KMS-11 (cell line): ENCODE results near the gene ARR3.

ENCODE experiments used
- H2AFZ ChIP-seq: fragments of 200-600 bp; sonication (generic); 2 replicates; pipeline ENCODE4 v1.6.1; 2016; ENCODE audit warnings: antibody characterized with exemption, mixed run types, low read depth
- H3K27ac ChIP-seq: fragments of 200-600 bp; sonication (generic); 2 replicates; pipeline ENCODE4 v1.6.1; 2016; ENCODE audit warnings: mild to moderate bottlenecking, mixed run types
- H3K27me3 ChIP-seq: fragments of 200-600 bp; sonication (generic); 2 replicates; pipeline ENCODE4 v1.6.1; 2017; ENCODE audit warnings: mild to moderate bottlenecking, low read depth, mixed run types, moderate library complexity; ENCODE audit not compliant: insufficient read depth
- H3K36me3 ChIP-seq: fragments of 200-600 bp; sonication (generic); 2 replicates; pipeline ENCODE4 v1.6.1; 2017; ENCODE audit warnings: mild to moderate bottlenecking, mixed run types; ENCODE audit not compliant: insufficient read depth
- H3K4me1 ChIP-seq: fragments of 200-600 bp; sonication (generic); 2 replicates; pipeline ENCODE4 v1.6.1; 2016; ENCODE audit warnings: mild to moderate bottlenecking, low read depth, mixed run types; ENCODE audit not compliant: poor library complexity, severe bottlenecking
- H3K4me2 ChIP-seq: fragments of 200-600 bp; sonication (generic); 2 replicates; pipeline ENCODE4 v1.7.0; 2016; ENCODE audit warnings: mild to moderate bottlenecking, mixed run types
- H3K4me3 ChIP-seq: fragments of 200-600 bp; sonication (generic); IDR thresholded peaks from 2 replicates; pipeline ENCODE4 v1.6.1; 2017; ENCODE audit warnings: low read depth, low read length, mixed read lengths; ENCODE audit not compliant: insufficient read depth
- H3K79me2 ChIP-seq: fragments of 200-600 bp; sonication (generic); 2 replicates; pipeline ENCODE4 v1.6.1; 2016; ENCODE audit warnings: low read depth, mixed run types; ENCODE audit not compliant: insufficient read depth
- H3K9ac ChIP-seq: fragments of 200-600 bp; sonication (generic); 2 replicates; pipeline ENCODE4 v1.6.1; 2016; ENCODE audit warnings: mild to moderate bottlenecking, mixed run types
- H4K20me1 ChIP-seq: fragments of 200-600 bp; sonication (generic); 2 replicates; pipeline ENCODE4 v1.6.1; 2016; ENCODE audit warnings: mild to moderate bottlenecking, mixed run types; ENCODE audit not compliant: insufficient read depth
- CTCF ChIP-seq: fragments of 200-600 bp; sonication (generic); conservative IDR thresholded peaks from 2 replicates; pipeline ENCODE4 v1.6.1; 2017; ENCODE audit warnings: low read depth, mild to moderate bottlenecking, antibody characterized with exemption, low read length, moderate library complexity, mixed read lengths

ARR3 gene

GRCh38 chrX:70292788-70293187 lies 24.7 kb downstream of the ARR3 start:
- Histone ChIP-seq H3K36me3 (no peaks in the 10 kb centered on the region), H2AFZ (no peak overlapping the region), H3K79me2 (peaks cover 5% of the 10 kb centered on the region; the same call in 1 of the 2 replicates), H3K4me3 (no peak overlapping the region), H3K27ac (no peak overlapping the region), H4K20me1 (no peaks in the 10 kb centered on the region), H3K4me1 (peaks cover 19% of the 10 kb centered on the region), H3K9ac (no peak overlapping the region), H3K27me3 (no peaks in the 10 kb centered on the region), H3K4me2 (no peak overlapping the region)
- TF ChIP-seq CTCF = no peak

GRCh38 chrX:70293621-70294020 lies 25.5 kb downstream of the ARR3 start:
- no peak overlapping the region for H2AFZ ChIP-seq
- no peak for TF ChIP-seq CTCF
- no peaks in the 10 kb centered on the region for H4K20me1 ChIP-seq
- H3K4me3 ChIP-seq = no peak overlapping the region
- H3K27ac ChIP-seq = no peak overlapping the region
- H3K4me1 ChIP-seq = peaks cover 19% of the 10 kb centered on the region
- no peaks in the 10 kb centered on the region for H3K36me3 ChIP-seq
- H3K79me2 ChIP-seq = peaks cover 5% of the 10 kb centered on the region; the same call in 1 of the 2 replicates
- H3K27me3 ChIP-seq = no peaks in the 10 kb centered on the region
- no peak overlapping the region for H3K9ac ChIP-seq
- H3K4me2 ChIP-seq = no peak overlapping the region

GRCh38 chrX:70301716-70302115 lies 33.6 kb downstream of the ARR3 start:
- H3K4me1 ChIP-seq = no peaks in the 10 kb centered on the region
- no peaks in the 10 kb centered on the region for H3K36me3 ChIP-seq
- H3K79me2 ChIP-seq = no peaks in the 10 kb centered on the region
- H3K27me3 ChIP-seq = no peaks in the 10 kb centered on the region
- no peak overlapping the region for H3K9ac ChIP-seq
- no peaks in the 10 kb centered on the region for H4K20me1 ChIP-seq
- TF ChIP-seq CTCF = no peak
- no peak overlapping the region for H3K4me3 ChIP-seq
- no peak overlapping the region for H2AFZ ChIP-seq
- no peak overlapping the region for H3K27ac ChIP-seq
- H3K4me2 ChIP-seq = no peak overlapping the region

GRCh38 chrX:70313503-70313902 lies 45.4 kb downstream of the ARR3 start:
- Histone ChIP-seq H3K4me1 (no peaks in the 10 kb centered on the region), H3K36me3 (no peaks in the 10 kb centered on the region), H3K27ac (no peak overlapping the region), H3K9ac (no peak overlapping the region), H3K4me2 (no peak overlapping the region), H4K20me1 (no peaks in the 10 kb centered on the region), H2AFZ (no peak overlapping the region), H3K79me2 (no peaks in the 10 kb centered on the region), H3K4me3 (no peak overlapping the region), H3K27me3 (no peaks in the 10 kb centered on the region)
- no peak for TF ChIP-seq CTCF
